Liver (tissue), 9 donors: Measurements from ENCODE around the gene GPR179. TPM values are rescaled to one million over a fixed set of nuclear protein-coding genes. Genes with fewer than 3 reads are reported as not detected.

Source experiments
- DNase-seq: peaks from one replicate; pipeline ENCODE4 v3.0.0-alpha.2; 2017; ENCODE audit warnings: low spot score
- H3K27ac ChIP-seq, 2 donors: one replicate each; pipeline ENCODE4 v1.7.0; 2013; ENCODE audit warnings: inconsistent platforms in 2 of 2, low read length in 2 of 2, control low read depth in 1 of 2, low read depth in 1 of 2, mild to moderate bottlenecking in 1 of 2
- H3K27me3 ChIP-seq, 4 donors: one replicate each; pipeline versions ENCODE4 v1.6.1 to v1.7.0; 2013; ENCODE audit warnings: low read length in 3 of 4, inconsistent platforms in 1 of 4, mild to moderate bottlenecking in 1 of 4, moderate library complexity in 1 of 4; ENCODE audit not compliant: control insufficient read depth in 4 of 4, insufficient read depth in 4 of 4
- H3K36me3 ChIP-seq, 4 donors: one replicate each; pipeline versions ENCODE4 v1.6.1 to v1.7.0; 2013; ENCODE audit warnings: low read length in 3 of 4, mild to moderate bottlenecking in 3 of 4, low read depth in 1 of 4, moderate library complexity in 1 of 4; ENCODE audit not compliant: control insufficient read depth in 4 of 4, insufficient read depth in 3 of 4
- H3K4me1 ChIP-seq, 4 donors: one replicate each; pipeline versions ENCODE4 v1.6.1 to v1.7.0; 2013; ENCODE audit warnings: low read length in 3 of 4, mild to moderate bottlenecking in 3 of 4, moderate library complexity in 1 of 4; ENCODE audit not compliant: control insufficient read depth in 4 of 4, insufficient read depth in 4 of 4
- H3K4me3 ChIP-seq, 3 donors: one replicate each; pipeline versions ENCODE4 v1.6.1 to v1.7.0; 2013; ENCODE audit warnings: low read length in 3 of 3, control low read depth in 1 of 3, low read depth in 1 of 3, mild to moderate bottlenecking in 1 of 3
- H3K9ac ChIP-seq, 2 donors: one replicate each; pipeline ENCODE4 v1.7.0; 2013; ENCODE audit warnings: low read length in 2 of 2, mild to moderate bottlenecking in 2 of 2, moderate library complexity in 2 of 2, control low read depth in 1 of 2, low read depth in 1 of 2
- H3K9me3 ChIP-seq, 4 donors: one replicate each; pipeline versions ENCODE4 v1.6.1 to v1.7.0; 2013; ENCODE audit warnings: low read length in 3 of 4; ENCODE audit not compliant: control insufficient read depth in 4 of 4
- EGR1 ChIP-seq, 2 donors: IDR thresholded peaks; 2 replicates each; pipeline ENCODE4 v1.6.1; 2016 to 2018; ENCODE audit warnings: antibody characterized with exemption in 2 of 2, low read depth in 2 of 2
- FOXA1 ChIP-seq: IDR thresholded peaks from 2 replicates; pipeline ENCODE4 v1.6.1; 2016; ENCODE audit warnings: antibody characterized with exemption
- FOXA2 ChIP-seq: IDR thresholded peaks from 2 replicates; pipeline ENCODE4 v1.6.1; 2016; ENCODE audit warnings: antibody characterized with exemption
- GABPA ChIP-seq, 2 donors: IDR thresholded peaks in 1 of 2; conservative IDR thresholded peaks in 1 of 2; 2 replicates each; pipeline ENCODE4 v1.6.1; 2016; ENCODE audit warnings: antibody characterized with exemption in 2 of 2, mild to moderate bottlenecking in 1 of 2, moderate library complexity in 1 of 2
- HNF4A ChIP-seq, 2 donors: conservative IDR thresholded peaks; 2 replicates each; pipeline ENCODE4 v1.6.1; 2016; ENCODE audit warnings: antibody characterized with exemption in 2 of 2, mild to moderate bottlenecking in 2 of 2
- HNF4G ChIP-seq: IDR thresholded peaks from 2 replicates; pipeline ENCODE4 v1.6.1; 2016; ENCODE audit warnings: antibody characterized with exemption
- NR2F2 ChIP-seq: IDR thresholded peaks from 2 replicates; pipeline ENCODE4 v1.6.1; 2016; ENCODE audit warnings: antibody characterized with exemption
- RAD21 ChIP-seq, 2 donors: IDR thresholded peaks; 2 replicates each; pipeline ENCODE4 v1.6.1; 2016; ENCODE audit warnings: antibody characterized with exemption in 2 of 2, mild to moderate bottlenecking in 2 of 2
- RXRA ChIP-seq, 2 donors: IDR thresholded peaks; 2 replicates each; pipeline ENCODE4 v1.6.1; 2017 to 2018; ENCODE audit warnings: antibody characterized with exemption in 2 of 2, mild to moderate bottlenecking in 1 of 2
- SP1 ChIP-seq: IDR thresholded peaks from 2 replicates; pipeline ENCODE4 v1.6.1; 2018; ENCODE audit warnings: antibody characterized with exemption, mild to moderate bottlenecking
- TAF1 ChIP-seq: conservative IDR thresholded peaks from 2 replicates; pipeline ENCODE4 v1.6.1; 2016; ENCODE audit warnings: antibody characterized with exemption, mild to moderate bottlenecking
- YY1 ChIP-seq: IDR thresholded peaks from 2 replicates; pipeline ENCODE4 v1.6.1; 2016; ENCODE audit warnings: antibody characterized with exemption, mild to moderate bottlenecking
- WGBS: extraction: QIAGEN DNeasy Blood & Tissue Kit; methylation state at CpG from one replicate; pipeline ENCODE4 v1.1.7; 2013; 5-methylcytosine and 5-hydroxymethylcytosine counted together
- polyA plus RNA-seq, 2 donors: library from polyadenylated mRNA; stranded (reverse) in 1 of 2; unstranded in 1 of 2; fragments of 200-250 nt in 1 of 2; fragments of >200 nt in 1 of 2; fragmentation: Nextera tagmentation in 1 of 2; extraction: Ambion mirVana in 1 of 2; gene quantifications; one replicate each; pipeline versions ENCODE4 v1.2.1 to v1.2.3, GENCODE V29; 2013 to 2015
- total RNA-seq, 2 donors: library from RNA; depleted of rRNA; stranded (reverse); fragments of >200 nt; gene quantifications; one replicate each; pipeline ENCODE4 v1.2.3, GENCODE V29; 2014
- TF ChIP-seq, protein P1 (sequence below): IDR thresholded peaks from 2 replicates; pipeline ENCODE4 v1.6.1; 2016; ENCODE audit warnings: antibody characterized with exemption
- TF ChIP-seq, protein P2 (sequence below): IDR thresholded peaks from 2 replicates; pipeline ENCODE4 v1.6.1; 2016; ENCODE audit warnings: antibody characterized with exemption
- TF ChIP-seq, protein P3 (sequence below): IDR thresholded peaks from 2 replicates; pipeline ENCODE4 v1.6.1; 2016; ENCODE audit warnings: antibody characterized with exemption, mild to moderate bottlenecking
- TF ChIP-seq, protein P4 (sequence below): IDR thresholded peaks from 2 replicates; pipeline ENCODE4 v1.6.1; 2016; ENCODE audit warnings: antibody characterized with exemption
- donor health status: healthy.
- donor health status: healthy.
- donor health status: healthy.
- donor health status: healthy.
- donor health status: healthy.

Gene GPR179
- total and polyA plus RNA-seq, 4 donors = under 0.01 to 0.05 (median 0.01) TPM; not detected in 1

DNA sequence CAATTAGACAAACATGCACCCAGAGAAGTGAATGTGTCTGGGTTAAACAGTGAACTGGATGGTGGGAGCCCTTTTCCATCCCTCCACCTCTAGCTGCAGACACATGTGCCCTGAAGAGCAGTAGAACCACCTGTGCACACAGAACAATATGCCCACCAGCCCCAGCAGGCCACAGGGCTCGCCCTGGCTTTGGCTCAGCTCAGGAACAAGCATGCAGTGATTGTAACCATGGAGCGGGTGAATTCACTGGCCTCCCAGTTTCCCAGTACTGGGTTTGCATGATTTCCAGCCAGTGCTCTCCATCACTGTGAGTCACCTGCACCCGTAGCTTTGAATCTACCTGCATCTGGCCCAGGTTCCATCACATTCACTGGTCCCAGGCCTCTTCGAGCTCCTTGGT, 5.2 kb downstream of the GPR179 start:
- H3K27me3 ChIP-seq = no peaks in the 10 kb centered on the region
- no peak overlapping the region for H3K4me3 ChIP-seq
- no peaks in the 10 kb centered on the region for H3K9me3 ChIP-seq
- TF ChIP-seq RAD21 (IDR thresholded peaks at IDR 0.05) (no peak), HNF4A (conservative IDR thresholded peaks at IDR 0.05) (no peak), FOXA1 (no peak), FOXA2 (no peak), EGR1 (IDR thresholded peaks at IDR 0.05; ENCODE audit: low read depth in 2 of 2) (no peak), RXRA (IDR thresholded peaks at IDR 0.05) (no peak), GABPA (IDR thresholded peaks at IDR 0.05 in 1 of 2, conservative IDR thresholded peaks at IDR 0.05 in 1 of 2) (no peak), SP1 (no peak), NR2F2 (no peak), HNF4G (no peak), YY1 (no peak)
- TF ChIP-seq, protein P1, sequence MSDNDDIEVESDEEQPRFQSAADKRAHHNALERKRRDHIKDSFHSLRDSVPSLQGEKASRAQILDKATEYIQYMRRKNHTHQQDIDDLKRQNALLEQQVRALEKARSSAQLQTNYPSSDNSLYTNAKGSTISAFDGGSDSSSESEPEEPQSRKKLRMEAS = no peak
- TF ChIP-seq, protein P2, sequence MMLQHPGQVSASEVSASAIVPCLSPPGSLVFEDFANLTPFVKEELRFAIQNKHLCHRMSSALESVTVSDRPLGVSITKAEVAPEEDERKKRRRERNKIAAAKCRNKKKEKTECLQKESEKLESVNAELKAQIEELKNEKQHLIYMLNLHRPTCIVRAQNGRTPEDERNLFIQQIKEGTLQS = no peak
- TF ChIP-seq, protein P3, sequence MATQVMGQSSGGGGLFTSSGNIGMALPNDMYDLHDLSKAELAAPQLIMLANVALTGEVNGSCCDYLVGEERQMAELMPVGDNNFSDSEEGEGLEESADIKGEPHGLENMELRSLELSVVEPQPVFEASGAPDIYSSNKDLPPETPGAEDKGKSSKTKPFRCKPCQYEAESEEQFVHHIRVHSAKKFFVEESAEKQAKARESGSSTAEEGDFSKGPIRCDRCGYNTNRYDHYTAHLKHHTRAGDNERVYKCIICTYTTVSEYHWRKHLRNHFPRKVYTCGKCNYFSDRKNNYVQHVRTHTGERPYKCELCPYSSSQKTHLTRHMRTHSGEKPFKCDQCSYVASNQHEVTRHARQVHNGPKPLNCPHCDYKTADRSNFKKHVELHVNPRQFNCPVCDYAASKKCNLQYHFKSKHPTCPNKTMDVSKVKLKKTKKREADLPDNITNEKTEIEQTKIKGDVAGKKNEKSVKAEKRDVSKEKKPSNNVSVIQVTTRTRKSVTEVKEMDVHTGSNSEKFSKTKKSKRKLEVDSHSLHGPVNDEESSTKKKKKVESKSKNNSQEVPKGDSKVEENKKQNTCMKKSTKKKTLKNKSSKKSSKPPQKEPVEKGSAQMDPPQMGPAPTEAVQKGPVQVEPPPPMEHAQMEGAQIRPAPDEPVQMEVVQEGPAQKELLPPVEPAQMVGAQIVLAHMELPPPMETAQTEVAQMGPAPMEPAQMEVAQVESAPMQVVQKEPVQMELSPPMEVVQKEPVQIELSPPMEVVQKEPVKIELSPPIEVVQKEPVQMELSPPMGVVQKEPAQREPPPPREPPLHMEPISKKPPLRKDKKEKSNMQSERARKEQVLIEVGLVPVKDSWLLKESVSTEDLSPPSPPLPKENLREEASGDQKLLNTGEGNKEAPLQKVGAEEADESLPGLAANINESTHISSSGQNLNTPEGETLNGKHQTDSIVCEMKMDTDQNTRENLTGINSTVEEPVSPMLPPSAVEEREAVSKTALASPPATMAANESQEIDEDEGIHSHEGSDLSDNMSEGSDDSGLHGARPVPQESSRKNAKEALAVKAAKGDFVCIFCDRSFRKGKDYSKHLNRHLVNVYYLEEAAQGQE = no peak
- H3K36me3 ChIP-seq = no peaks in the 10 kb centered on the region
- H3K4me1 ChIP-seq = peaks cover 0 to 6% (median 3%) of the 10 kb centered on the region in 4 donors
- no peak for DNase-seq
- WGBS = 95% methylated on average over 4 of the region's 4 CpGs
- H3K27ac ChIP-seq = no peak overlapping the region
- no peak overlapping the region for H3K9ac ChIP-seq

DNA sequence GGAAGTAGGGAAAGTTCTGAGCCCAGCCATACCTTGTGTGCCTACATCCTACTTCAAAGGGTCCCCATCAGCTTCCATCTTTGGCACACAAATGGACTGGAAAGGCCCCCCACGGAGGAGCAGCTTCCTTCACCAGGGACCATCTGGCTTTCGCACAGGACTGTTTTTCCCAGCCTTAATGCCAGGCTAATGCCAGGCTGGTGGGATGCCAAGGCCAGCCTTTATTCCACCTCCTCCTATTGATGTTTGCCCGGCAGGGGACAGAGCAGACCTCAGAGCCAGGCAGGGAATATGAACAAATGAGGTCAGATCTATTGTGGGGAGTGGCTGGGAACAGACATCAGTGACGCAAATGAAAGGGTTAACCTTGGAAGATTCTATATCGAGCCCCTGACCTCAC, 5.7 kb downstream of the GPR179 start:
- Histone ChIP-seq H3K27ac (no peak overlapping the region), H3K4me3 (no peak overlapping the region), H3K4me1 (peaks cover 0 to 6% (median 3%) of the 10 kb centered on the region in 4 donors), H3K27me3 (peaks cover 0 to 2% (median 0%) of the 10 kb centered on the region in 4 donors), H3K9me3 (no peaks in the 10 kb centered on the region), H3K9ac (no peak overlapping the region), H3K36me3 (no peaks in the 10 kb centered on the region)
- DNase-seq = no peak
- 73% methylated on average over 5 of the region's 5 CpGs for WGBS
- no peak for TF ChIP-seq RXRA (IDR thresholded peaks at IDR 0.05)
- TF ChIP-seq HNF4A (conservative IDR thresholded peaks at IDR 0.05) = no peak
- TF ChIP-seq EGR1 (IDR thresholded peaks at IDR 0.05; ENCODE audit: low read depth in 2 of 2) = no peak
- TF ChIP-seq, protein P4, sequence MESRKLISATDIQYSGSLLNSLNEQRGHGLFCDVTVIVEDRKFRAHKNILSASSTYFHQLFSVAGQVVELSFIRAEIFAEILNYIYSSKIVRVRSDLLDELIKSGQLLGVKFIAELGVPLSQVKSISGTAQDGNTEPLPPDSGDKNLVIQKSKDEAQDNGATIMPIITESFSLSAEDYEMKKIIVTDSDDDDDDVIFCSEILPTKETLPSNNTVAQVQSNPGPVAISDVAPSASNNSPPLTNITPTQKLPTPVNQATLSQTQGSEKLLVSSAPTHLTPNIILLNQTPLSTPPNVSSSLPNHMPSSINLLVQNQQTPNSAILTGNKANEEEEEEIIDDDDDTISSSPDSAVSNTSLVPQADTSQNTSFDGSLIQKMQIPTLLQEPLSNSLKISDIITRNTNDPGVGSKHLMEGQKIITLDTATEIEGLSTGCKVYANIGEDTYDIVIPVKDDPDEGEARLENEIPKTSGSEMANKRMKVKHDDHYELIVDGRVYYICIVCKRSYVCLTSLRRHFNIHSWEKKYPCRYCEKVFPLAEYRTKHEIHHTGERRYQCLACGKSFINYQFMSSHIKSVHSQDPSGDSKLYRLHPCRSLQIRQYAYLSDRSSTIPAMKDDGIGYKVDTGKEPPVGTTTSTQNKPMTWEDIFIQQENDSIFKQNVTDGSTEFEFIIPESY = no peak
- no peak for TF ChIP-seq FOXA1
- no peak for TF ChIP-seq TAF1
- TF ChIP-seq, protein P1 = no peak
- no peak for TF ChIP-seq HNF4G
